Gastrocnemius medialis (tissue), 4 donors: ENCODE measurements around the gene RBM7.

Source experiments
- CTCF ChIP-seq, 5 experiments: fragments of 450-650 bp in 3 of 5; fragments of 200-600 bp in 2 of 5; sonication (generic) in 2 of 5; IDR thresholded peaks in 4 of 5; conservative IDR thresholded peaks in 1 of 5; 1 replicate in 4 of 5; 2 replicates in 1 of 5; pipeline ENCODE4 v1.5.1; 2016 to 2019; ENCODE audit warnings: antibody characterized with exemption in 5 of 5, mild to moderate bottlenecking in 3 of 5, moderate library complexity in 3 of 5
- POLR2A ChIP-seq, 2 donors: fragments of 450-650 bp; IDR thresholded peaks; one replicate each; pipeline ENCODE4 v1.6.1; 2017; ENCODE audit warnings: antibody characterized with exemption in 2 of 2, mild to moderate bottlenecking in 2 of 2, moderate library complexity in 2 of 2

GRCh38 chr11:114400915-114401223 is 403 bp downstream of the RBM7 start:
- TF ChIP-seq CTCF (IDR thresholded peaks at IDR 0.05 in 4 of 5, conservative IDR thresholded peaks at IDR 0.05 in 1 of 5) (no peak), POLR2A (IDR thresholded peaks at IDR 0.05) (no peak)
